HEK293 (cell line): ENCODE data around the gene UROC1.

ENCODE experiments used
- GLIS2 ChIP-seq: fragments of 450-650 bp; formaldehyde crosslinking; IDR thresholded peaks from 2 replicates; pipeline ENCODE4 v1.5.1; 2016; ENCODE audit warnings: missing biosample characterization, missing genetic modification characterization
- HOXA7 ChIP-seq: sonication (generic); formaldehyde crosslinking; IDR thresholded peaks from 2 replicates; pipeline ENCODE4 v1.8.1; 2022; ENCODE audit warnings: missing genetic modification reagents, borderline replicate concordance
- HOXC10 ChIP-seq: sonication (generic); formaldehyde crosslinking; IDR thresholded peaks from 2 replicates; pipeline ENCODE4 v1.8.1; 2023; ENCODE audit warnings: mild to moderate bottlenecking, missing genetic modification reagents
- KLF10 ChIP-seq: fragments of 450-650 bp; IDR thresholded peaks from 2 replicates; pipeline ENCODE4 v1.5.1; 2018; ENCODE audit warnings: missing biosample characterization, mild to moderate bottlenecking, missing genetic modification characterization
- ZBTB21 ChIP-seq: fragments of 450-650 bp; formaldehyde crosslinking; IDR thresholded peaks from 2 replicates; pipeline ENCODE4 v1.5.1; 2017; ENCODE audit warnings: missing biosample characterization, missing genetic modification characterization
- ZBTB48 ChIP-seq: fragments of 450-650 bp; formaldehyde crosslinking; IDR thresholded peaks from 2 replicates; pipeline ENCODE4 v1.5.1; 2016; ENCODE audit warnings: missing biosample characterization, missing genetic modification characterization
- ZBTB8A ChIP-seq: fragments of 450-650 bp; formaldehyde crosslinking; IDR thresholded peaks from 2 replicates; pipeline ENCODE4 v1.5.1; 2016; ENCODE audit warnings: missing biosample characterization, missing genetic modification characterization
- ZFHX2 ChIP-seq: fragments of 450-650 bp; formaldehyde crosslinking; conservative IDR thresholded peaks from 2 replicates; pipeline ENCODE4 v1.5.1; 2016; ENCODE audit warnings: missing biosample characterization, missing genetic modification characterization
- ZIC2 ChIP-seq: fragments of 450-650 bp; formaldehyde crosslinking; IDR thresholded peaks from 2 replicates; pipeline ENCODE4 v1.5.1; 2016; ENCODE audit warnings: missing biosample characterization, missing genetic modification characterization
- ZNF114 ChIP-seq: fragments of 450-650 bp; formaldehyde crosslinking; IDR thresholded peaks from 2 replicates; pipeline ENCODE4 v1.5.0; 2017; ENCODE audit warnings: missing biosample characterization, missing genetic modification characterization
- ZNF202 ChIP-seq: fragments of 450-650 bp; formaldehyde crosslinking; IDR thresholded peaks from 2 replicates; pipeline ENCODE4 v1.5.1; 2016; ENCODE audit warnings: missing biosample characterization, missing genetic modification characterization, borderline replicate concordance
- ZNF274 ChIP-seq, 2 experiments: fragments of 200-500 bp in 1 of 2; fragments of 450-650 bp in 1 of 2; sonication (Bioruptor generic) in 1 of 2; formaldehyde crosslinking in 1 of 2; IDR thresholded peaks; 2 replicates each; pipeline versions ENCODE4 v1.5.1 to v1.6.1; 2014 to 2016; ENCODE audit warnings: borderline replicate concordance in 1 of 2, inconsistent platforms in 1 of 2, low read length in 1 of 2, missing biosample characterization in 1 of 2, missing genetic modification characterization in 1 of 2
- ZNF311 ChIP-seq: fragments of 450-650 bp; formaldehyde crosslinking; IDR thresholded peaks from 2 replicates; pipeline ENCODE4 v1.5.1; 2017; ENCODE audit warnings: missing biosample characterization, missing genetic modification characterization, borderline replicate concordance
- ZNF37A ChIP-seq: fragments of 450-650 bp; IDR thresholded peaks from 2 replicates; pipeline ENCODE4 v1.5.1; 2018; ENCODE audit warnings: missing biosample characterization, missing genetic modification characterization
- ZNF394 ChIP-seq: fragments of 450-650 bp; formaldehyde crosslinking; IDR thresholded peaks from 2 replicates; pipeline ENCODE4 v1.5.1; 2016; ENCODE audit warnings: missing biosample characterization, missing genetic modification characterization, mild to moderate bottlenecking, moderate library complexity, borderline replicate concordance
- ZNF48 ChIP-seq: fragments of 450-650 bp; formaldehyde crosslinking; IDR thresholded peaks from 2 replicates; pipeline ENCODE4 v1.5.1; 2016; ENCODE audit warnings: missing biosample characterization, missing genetic modification characterization
- ZNF561 ChIP-seq: fragments of 450-650 bp; IDR thresholded peaks from 2 replicates; pipeline ENCODE4 v1.5.1; 2018; ENCODE audit warnings: missing biosample characterization, missing genetic modification characterization, borderline replicate concordance
- ZNF623 ChIP-seq: fragments of 450-650 bp; formaldehyde crosslinking; IDR thresholded peaks from 2 replicates; pipeline ENCODE4 v1.5.1; 2016; ENCODE audit warnings: missing biosample characterization, missing genetic modification characterization
- ZSCAN30 ChIP-seq: fragments of 450-650 bp; IDR thresholded peaks from 2 replicates; pipeline ENCODE4 v1.5.1; 2018; ENCODE audit warnings: missing biosample characterization, mild to moderate bottlenecking, missing genetic modification characterization, moderate library complexity
- TF ChIP-seq, protein P1 (sequence below): fragments of 450-650 bp; formaldehyde crosslinking; IDR thresholded peaks from 2 replicates; pipeline ENCODE4 v1.5.1; 2016; ENCODE audit warnings: missing biosample characterization, missing genetic modification characterization
- TF ChIP-seq, protein P2 (sequence below): fragments of 450-650 bp; formaldehyde crosslinking; IDR thresholded peaks from 2 replicates; pipeline ENCODE4 v1.5.1; 2017; ENCODE audit warnings: missing biosample characterization, missing genetic modification characterization
- TF ChIP-seq, protein P3 (sequence below): fragments of 450-650 bp; formaldehyde crosslinking; IDR thresholded peaks from 2 replicates; pipeline ENCODE4 v1.5.1; 2016; ENCODE audit warnings: missing biosample characterization, missing genetic modification characterization
- TF ChIP-seq, protein P4 (sequence below): IDR thresholded peaks from 2 replicates; pipeline ENCODE4 v1.6.1; 2011; ENCODE audit warnings: mild to moderate bottlenecking, low read depth, low read length, borderline replicate concordance
- TF ChIP-seq, protein P5 (sequence below): fragments of 450-650 bp; formaldehyde crosslinking; IDR thresholded peaks from 2 replicates; pipeline ENCODE4 v1.5.1; 2017; ENCODE audit warnings: missing biosample characterization, missing genetic modification characterization
- TF ChIP-seq, protein P6 (sequence below): fragments of 450-650 bp; formaldehyde crosslinking; IDR thresholded peaks from 2 replicates; pipeline ENCODE4 v1.5.1; 2017; ENCODE audit warnings: missing biosample characterization, missing genetic modification characterization
- TF ChIP-seq, protein P7 (sequence below): fragments of 450-650 bp; formaldehyde crosslinking; optimal IDR thresholded peaks from 2 replicates; pipeline ENCODE3; 2016; ENCODE audit warnings: missing biosample characterization, mild to moderate bottlenecking, missing genetic modification characterization
- TF ChIP-seq, protein P8 (sequence below): fragments of 450-650 bp; formaldehyde crosslinking; IDR thresholded peaks from 2 replicates; pipeline ENCODE4 v1.5.1; 2016; ENCODE audit warnings: missing biosample characterization, missing genetic modification characterization

Gene UROC1

DNA sequence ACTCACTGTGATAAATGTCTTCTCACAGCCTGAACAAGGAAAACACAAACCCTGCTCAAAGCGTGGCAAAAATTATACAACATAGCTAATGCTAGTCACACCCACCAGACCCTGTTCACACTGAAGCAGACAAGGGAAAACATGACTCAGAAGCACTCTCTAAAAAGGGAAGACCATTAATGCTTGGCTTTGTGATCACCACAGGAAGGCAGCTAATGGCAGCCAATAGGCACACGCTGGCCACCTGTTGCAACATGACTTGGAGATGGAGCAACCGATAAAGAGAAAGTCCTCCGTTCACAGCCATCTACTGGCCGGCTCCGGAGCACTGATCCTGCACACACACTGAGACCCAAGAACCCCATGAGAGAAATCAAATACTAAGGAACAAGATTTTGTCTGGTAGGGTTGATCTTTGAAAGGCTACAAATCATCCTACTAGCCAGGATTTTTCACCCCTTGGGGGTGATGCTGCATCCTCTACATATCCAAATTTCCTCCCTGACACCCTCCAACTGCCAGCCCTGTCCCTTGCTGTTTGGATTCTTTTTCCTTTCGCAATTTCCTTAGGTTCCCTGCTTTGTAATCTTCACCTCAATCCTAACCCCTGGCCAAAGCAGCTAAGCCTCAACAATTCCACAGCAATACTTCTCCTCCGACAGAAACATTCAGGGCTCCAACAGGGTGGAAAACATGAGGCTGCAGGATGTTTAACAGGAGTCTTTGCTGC lies 45.1 kb downstream of the UROC1 start (continued):
- TF ChIP-seq, protein P1, sequence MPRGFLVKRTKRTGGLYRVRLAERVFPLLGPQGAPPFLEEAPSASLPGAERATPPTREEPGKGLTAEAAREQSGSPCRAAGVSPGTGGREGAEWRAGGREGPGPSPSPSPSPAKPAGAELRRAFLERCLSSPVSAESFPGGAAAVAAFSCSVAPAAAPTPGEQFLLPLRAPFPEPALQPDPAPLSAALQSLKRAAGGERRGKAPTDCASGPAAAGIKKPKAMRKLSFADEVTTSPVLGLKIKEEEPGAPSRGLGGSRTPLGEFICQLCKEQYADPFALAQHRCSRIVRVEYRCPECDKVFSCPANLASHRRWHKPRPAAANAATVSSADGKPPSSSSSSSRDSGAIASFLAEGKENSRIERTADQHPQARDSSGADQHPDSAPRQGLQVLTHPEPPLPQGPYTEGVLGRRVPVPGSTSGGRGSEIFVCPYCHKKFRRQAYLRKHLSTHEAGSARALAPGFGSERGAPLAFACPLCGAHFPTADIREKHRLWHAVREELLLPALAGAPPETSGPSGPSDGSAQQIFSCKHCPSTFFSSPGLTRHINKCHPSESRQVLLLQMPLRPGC (tag by site-specific recombination) = no peak; the same call in 1 of the 2 replicates
- TF ChIP-seq, protein P2, sequence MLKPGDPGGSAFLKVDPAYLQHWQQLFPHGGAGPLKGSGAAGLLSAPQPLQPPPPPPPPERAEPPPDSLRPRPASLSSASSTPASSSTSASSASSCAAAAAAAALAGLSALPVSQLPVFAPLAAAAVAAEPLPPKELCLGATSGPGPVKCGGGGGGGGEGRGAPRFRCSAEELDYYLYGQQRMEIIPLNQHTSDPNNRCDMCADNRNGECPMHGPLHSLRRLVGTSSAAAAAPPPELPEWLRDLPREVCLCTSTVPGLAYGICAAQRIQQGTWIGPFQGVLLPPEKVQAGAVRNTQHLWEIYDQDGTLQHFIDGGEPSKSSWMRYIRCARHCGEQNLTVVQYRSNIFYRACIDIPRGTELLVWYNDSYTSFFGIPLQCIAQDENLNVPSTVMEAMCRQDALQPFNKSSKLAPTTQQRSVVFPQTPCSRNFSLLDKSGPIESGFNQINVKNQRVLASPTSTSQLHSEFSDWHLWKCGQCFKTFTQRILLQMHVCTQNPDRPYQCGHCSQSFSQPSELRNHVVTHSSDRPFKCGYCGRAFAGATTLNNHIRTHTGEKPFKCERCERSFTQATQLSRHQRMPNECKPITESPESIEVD = no peak
- TF ChIP-seq KLF10 (tag by site-specific recombination) = peak; percentile 50; the same call in 1 of the 2 replicates
- no peak for TF ChIP-seq ZNF274 (IDR thresholded peaks at IDR 0.05; ENCODE audit: low read length)
- no peak for TF ChIP-seq ZNF274 (tag by site-specific recombination; IDR thresholded peaks at IDR 0.05; ENCODE audit: borderline replicate concordance)
- TF ChIP-seq ZNF311 (tag by site-specific recombination) = no peak
- no peak for TF ChIP-seq ZNF561 (tag by site-specific recombination)
- no peak for TF ChIP-seq ZNF114 (tag by site-specific recombination)
- no peak for TF ChIP-seq ZSCAN30 (tag by site-specific recombination)
- no peak; the same call in 1 of the 2 replicates for TF ChIP-seq ZFHX2 (tag by site-specific recombination)
- TF ChIP-seq, protein P3, sequence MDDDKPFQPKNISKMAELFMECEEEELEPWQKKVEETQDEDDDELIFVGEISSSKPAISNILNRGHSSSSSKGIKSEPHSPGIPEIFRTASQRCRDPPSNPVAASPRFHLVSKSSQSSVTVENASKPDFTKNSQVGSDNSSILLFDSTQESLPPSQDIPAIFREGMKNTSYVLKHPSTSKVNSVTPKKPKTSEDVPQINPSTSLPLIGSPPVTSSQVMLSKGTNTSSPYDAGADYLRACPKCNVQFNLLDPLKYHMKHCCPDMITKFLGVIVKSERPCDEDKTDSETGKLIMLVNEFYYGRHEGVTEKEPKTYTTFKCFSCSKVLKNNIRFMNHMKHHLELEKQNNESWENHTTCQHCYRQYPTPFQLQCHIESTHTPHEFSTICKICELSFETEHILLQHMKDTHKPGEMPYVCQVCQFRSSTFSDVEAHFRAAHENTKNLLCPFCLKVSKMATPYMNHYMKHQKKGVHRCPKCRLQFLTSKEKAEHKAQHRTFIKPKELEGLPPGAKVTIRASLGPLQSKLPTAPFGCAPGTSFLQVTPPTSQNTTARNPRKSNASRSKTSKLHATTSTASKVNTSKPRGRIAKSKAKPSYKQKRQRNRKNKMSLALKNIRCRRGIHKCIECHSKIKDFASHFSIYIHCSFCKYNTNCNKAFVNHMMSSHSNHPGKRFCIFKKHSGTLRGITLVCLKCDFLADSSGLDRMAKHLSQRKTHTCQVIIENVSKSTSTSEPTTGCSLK (tag by site-specific recombination) = no peak
- TF ChIP-seq HOXC10 = no peak
- no peak for TF ChIP-seq ZNF37A
- TF ChIP-seq ZIC2 (tag by site-specific recombination) = peak; percentile 73
- TF ChIP-seq ZNF623 = no peak
- TF ChIP-seq ZBTB8A (tag by site-specific recombination) = no peak
- TF ChIP-seq, protein P4, sequence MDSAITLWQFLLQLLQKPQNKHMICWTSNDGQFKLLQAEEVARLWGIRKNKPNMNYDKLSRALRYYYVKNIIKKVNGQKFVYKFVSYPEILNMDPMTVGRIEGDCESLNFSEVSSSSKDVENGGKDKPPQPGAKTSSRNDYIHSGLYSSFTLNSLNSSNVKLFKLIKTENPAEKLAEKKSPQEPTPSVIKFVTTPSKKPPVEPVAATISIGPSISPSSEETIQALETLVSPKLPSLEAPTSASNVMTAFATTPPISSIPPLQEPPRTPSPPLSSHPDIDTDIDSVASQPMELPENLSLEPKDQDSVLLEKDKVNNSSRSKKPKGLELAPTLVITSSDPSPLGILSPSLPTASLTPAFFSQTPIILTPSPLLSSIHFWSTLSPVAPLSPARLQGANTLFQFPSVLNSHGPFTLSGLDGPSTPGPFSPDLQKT = no peak
- no peak for TF ChIP-seq ZNF202 (tag by site-specific recombination)
- TF ChIP-seq ZBTB48 = no peak
- TF ChIP-seq, protein P5, sequence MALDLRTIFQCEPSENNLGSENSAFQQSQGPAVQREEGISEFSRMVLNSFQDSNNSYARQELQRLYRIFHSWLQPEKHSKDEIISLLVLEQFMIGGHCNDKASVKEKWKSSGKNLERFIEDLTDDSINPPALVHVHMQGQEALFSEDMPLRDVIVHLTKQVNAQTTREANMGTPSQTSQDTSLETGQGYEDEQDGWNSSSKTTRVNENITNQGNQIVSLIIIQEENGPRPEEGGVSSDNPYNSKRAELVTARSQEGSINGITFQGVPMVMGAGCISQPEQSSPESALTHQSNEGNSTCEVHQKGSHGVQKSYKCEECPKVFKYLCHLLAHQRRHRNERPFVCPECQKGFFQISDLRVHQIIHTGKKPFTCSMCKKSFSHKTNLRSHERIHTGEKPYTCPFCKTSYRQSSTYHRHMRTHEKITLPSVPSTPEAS (tag by site-specific recombination) = no peak
- TF ChIP-seq GLIS2 = no peak
- TF ChIP-seq ZNF48 (tag by site-specific recombination) = no peak
- TF ChIP-seq, protein P6, sequence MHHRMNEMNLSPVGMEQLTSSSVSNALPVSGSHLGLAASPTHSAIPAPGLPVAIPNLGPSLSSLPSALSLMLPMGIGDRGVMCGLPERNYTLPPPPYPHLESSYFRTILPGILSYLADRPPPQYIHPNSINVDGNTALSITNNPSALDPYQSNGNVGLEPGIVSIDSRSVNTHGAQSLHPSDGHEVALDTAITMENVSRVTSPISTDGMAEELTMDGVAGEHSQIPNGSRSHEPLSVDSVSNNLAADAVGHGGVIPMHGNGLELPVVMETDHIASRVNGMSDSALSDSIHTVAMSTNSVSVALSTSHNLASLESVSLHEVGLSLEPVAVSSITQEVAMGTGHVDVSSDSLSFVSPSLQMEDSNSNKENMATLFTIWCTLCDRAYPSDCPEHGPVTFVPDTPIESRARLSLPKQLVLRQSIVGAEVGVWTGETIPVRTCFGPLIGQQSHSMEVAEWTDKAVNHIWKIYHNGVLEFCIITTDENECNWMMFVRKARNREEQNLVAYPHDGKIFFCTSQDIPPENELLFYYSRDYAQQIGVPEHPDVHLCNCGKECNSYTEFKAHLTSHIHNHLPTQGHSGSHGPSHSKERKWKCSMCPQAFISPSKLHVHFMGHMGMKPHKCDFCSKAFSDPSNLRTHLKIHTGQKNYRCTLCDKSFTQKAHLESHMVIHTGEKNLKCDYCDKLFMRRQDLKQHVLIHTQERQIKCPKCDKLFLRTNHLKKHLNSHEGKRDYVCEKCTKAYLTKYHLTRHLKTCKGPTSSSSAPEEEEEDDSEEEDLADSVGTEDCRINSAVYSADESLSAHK = peak; percentile 35; the same call in 1 of the 2 replicates
- TF ChIP-seq ZBTB21 = no peak
- no peak for TF ChIP-seq HOXA7 (CRISPR knock-in tag)
- no peak for TF ChIP-seq ZNF394 (tag by site-specific recombination)
- TF ChIP-seq, protein P7, sequence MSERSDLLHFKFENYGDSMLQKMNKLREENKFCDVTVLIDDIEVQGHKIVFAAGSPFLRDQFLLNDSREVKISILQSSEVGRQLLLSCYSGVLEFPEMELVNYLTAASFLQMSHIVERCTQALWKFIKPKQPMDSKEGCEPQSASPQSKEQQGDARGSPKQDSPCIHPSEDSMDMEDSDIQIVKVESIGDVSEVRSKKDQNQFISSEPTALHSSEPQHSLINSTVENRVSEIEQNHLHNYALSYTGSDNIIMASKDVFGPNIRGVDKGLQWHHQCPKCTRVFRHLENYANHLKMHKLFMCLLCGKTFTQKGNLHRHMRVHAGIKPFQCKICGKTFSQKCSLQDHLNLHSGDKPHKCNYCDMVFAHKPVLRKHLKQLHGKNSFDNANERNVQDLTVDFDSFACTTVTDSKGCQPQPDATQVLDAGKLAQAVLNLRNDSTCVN (tag by site-specific recombination) = no peak
- TF ChIP-seq, protein P8, sequence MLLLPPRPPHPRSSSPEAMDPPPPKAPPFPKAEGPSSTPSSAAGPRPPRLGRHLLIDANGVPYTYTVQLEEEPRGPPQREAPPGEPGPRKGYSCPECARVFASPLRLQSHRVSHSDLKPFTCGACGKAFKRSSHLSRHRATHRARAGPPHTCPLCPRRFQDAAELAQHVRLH (tag by site-specific recombination) = no peak
